GM12878 (cell line): ENCODE results near the gene BSPRY. TPM values are rescaled to one million over a fixed set of nuclear protein-coding genes. Genes with fewer than 3 reads are reported as not detected.

Experiments
- ATF7 ChIP-seq: fragments of 450-650 bp; IDR thresholded peaks from 2 replicates; pipeline ENCODE4 v1.6.1; 2016; ENCODE audit warnings: low read depth, mild to moderate bottlenecking
- BCL11A ChIP-seq: IDR thresholded peaks from 2 replicates; pipeline ENCODE4 v1.6.1; 2011; ENCODE audit warnings: low read depth, low read length
- BMI1 ChIP-seq: fragments of 450-650 bp; IDR thresholded peaks from 2 replicates; pipeline ENCODE4 v1.6.1; 2016; ENCODE audit warnings: mild to moderate bottlenecking, moderate library complexity, borderline replicate concordance
- BRCA1 ChIP-seq: IDR thresholded peaks from 2 replicates; pipeline ENCODE4 v1.6.1; 2011; ENCODE audit warnings: low read depth, low read length, improper control_type of control experiment
- FOS ChIP-seq: IDR thresholded peaks from 3 replicates; pipeline ENCODE4 v1.6.1; 2011; ENCODE audit warnings: borderline replicate concordance; ENCODE audit not compliant: insufficient read length; ENCODE audit errors: extremely low read depth
- HCFC1 ChIP-seq: fragments of 150-350 bp; IDR thresholded peaks from 2 replicates; pipeline ENCODE4 v1.6.1; 2014; ENCODE audit warnings: low read length
- HDGF ChIP-seq: fragments of 450-650 bp; IDR thresholded peaks from 2 replicates; pipeline ENCODE4 v1.6.1; 2016; ENCODE audit warnings: antibody characterized with exemption
- MLLT1 ChIP-seq: fragments of 450-650 bp; IDR thresholded peaks from 2 replicates; pipeline ENCODE4 v1.6.1; 2016; ENCODE audit warnings: mild to moderate bottlenecking
- NR2F1 ChIP-seq: fragments of 450-650 bp; conservative IDR thresholded peaks from 2 replicates; pipeline ENCODE4 v1.6.1; 2017; ENCODE audit warnings: mild to moderate bottlenecking
- NRF1 ChIP-seq: conservative IDR thresholded peaks from 2 replicates; pipeline ENCODE4 v1.6.1; 2011; ENCODE audit warnings: mild to moderate bottlenecking, low read depth, low read length, improper control_type of control experiment
- PAX5 ChIP-seq: IDR thresholded peaks from 2 replicates; pipeline ENCODE4 v1.6.1; 2011; ENCODE audit warnings: low read depth, low read length, borderline replicate concordance
- PML ChIP-seq: IDR thresholded peaks from 2 replicates; pipeline ENCODE4 v1.6.1; 2012; ENCODE audit warnings: low read length, inconsistent platforms
- POLR2A ChIP-seq: IDR thresholded peaks from 2 replicates; pipeline ENCODE4 v1.6.1; 2011; ENCODE audit warnings: low read depth, mild to moderate bottlenecking, low read length
- RAD21 ChIP-seq: IDR thresholded peaks from 2 replicates; pipeline ENCODE4 v1.6.1; 2011; ENCODE audit warnings: mild to moderate bottlenecking, low read depth, low read length, moderate library complexity; ENCODE audit not compliant: insufficient read depth
- RB1 ChIP-seq: fragments of 450-650 bp; formaldehyde crosslinking; IDR thresholded peaks from 2 replicates; pipeline ENCODE4 v1.6.1; 2017; ENCODE audit warnings: mild to moderate bottlenecking, borderline replicate concordance
- STAT3 ChIP-seq: IDR thresholded peaks from 2 replicates; pipeline ENCODE4 v1.6.1; 2011; ENCODE audit warnings: low read depth, low read length, improper control_type of control experiment
- ZBED1 ChIP-seq: IDR thresholded peaks from 2 replicates; pipeline ENCODE4 v1.6.1; 2016; ENCODE audit warnings: borderline replicate concordance
- ZSCAN29 ChIP-seq: fragments of 450-650 bp; IDR thresholded peaks from 2 replicates; pipeline ENCODE4 v1.6.1; 2017; ENCODE audit warnings: mild to moderate bottlenecking, moderate library complexity
- polyA plus RNA-seq, 11 experiments: library from polyadenylated mRNA; depleted of rRNA in 4 of 11; unstranded in 6 of 11; stranded (reverse) in 5 of 11; fragments of >200 nt; fragmentation: Nextera tagmentation in 4 of 11; fragmentation: Illumina TruSeq in 1 of 11; extraction: Ambion mirVana in 4 of 11; extraction: Trizol in 1 of 11; gene quantifications; 1 replicate in 1 of 11; 2 replicates in 10 of 11; pipeline versions ENCODE4 v1.2.1 to v1.2.3, GENCODE V29; 2011 to 2016; ENCODE audit warnings: inconsistent platforms in 2 of 11, missing spikeins in 2 of 11, low read depth in 1 of 11
- total RNA-seq, 4 experiments: library from RNA; depleted of rRNA in 3 of 4; stranded (reverse); fragments of >200 nt in 3 of 4; fragmentation: Illumina TruSeq in 1 of 4; extraction: Trizol in 1 of 4; gene quantifications; 2 replicates each; pipeline versions ENCODE4 v1.2.1 to v1.2.3, GENCODE V29; 2013 to 2021
- TF ChIP-seq, protein P1 (sequence below): fragments of 450-650 bp; formaldehyde crosslinking; IDR thresholded peaks from 2 replicates; pipeline ENCODE4 v1.4.0; 2020; ENCODE audit warnings: mild to moderate bottlenecking, moderate library complexity
- TF ChIP-seq, protein P2 (sequence below): IDR thresholded peaks from 2 replicates; pipeline ENCODE4 v1.6.1; 2012; ENCODE audit warnings: low read depth, low read length, improper control_type of control experiment
- TF ChIP-seq, protein P3 (sequence below): fragments of 450-650 bp; IDR thresholded peaks from 2 replicates; pipeline ENCODE4 v1.6.1; 2018; ENCODE audit warnings: borderline replicate concordance, mild to moderate bottlenecking; ENCODE audit not compliant: partially characterized antibody
- TF ChIP-seq, protein P4 (sequence below): IDR thresholded peaks from 2 replicates; pipeline ENCODE4 v1.6.1; 2011; ENCODE audit warnings: borderline replicate concordance, low read depth, mild to moderate bottlenecking, moderate library complexity, mixed read lengths, low read length; ENCODE audit not compliant: insufficient read depth; ENCODE audit errors: extremely low read length

The BSPRY gene
- total and polyA plus RNA-seq, 10 of the 15 experiments (the other 5 are each of a cell fraction or from before 2014, with no cell fraction given), result 0.45 to 6.3 (median 4.1) TPM

DNA sequence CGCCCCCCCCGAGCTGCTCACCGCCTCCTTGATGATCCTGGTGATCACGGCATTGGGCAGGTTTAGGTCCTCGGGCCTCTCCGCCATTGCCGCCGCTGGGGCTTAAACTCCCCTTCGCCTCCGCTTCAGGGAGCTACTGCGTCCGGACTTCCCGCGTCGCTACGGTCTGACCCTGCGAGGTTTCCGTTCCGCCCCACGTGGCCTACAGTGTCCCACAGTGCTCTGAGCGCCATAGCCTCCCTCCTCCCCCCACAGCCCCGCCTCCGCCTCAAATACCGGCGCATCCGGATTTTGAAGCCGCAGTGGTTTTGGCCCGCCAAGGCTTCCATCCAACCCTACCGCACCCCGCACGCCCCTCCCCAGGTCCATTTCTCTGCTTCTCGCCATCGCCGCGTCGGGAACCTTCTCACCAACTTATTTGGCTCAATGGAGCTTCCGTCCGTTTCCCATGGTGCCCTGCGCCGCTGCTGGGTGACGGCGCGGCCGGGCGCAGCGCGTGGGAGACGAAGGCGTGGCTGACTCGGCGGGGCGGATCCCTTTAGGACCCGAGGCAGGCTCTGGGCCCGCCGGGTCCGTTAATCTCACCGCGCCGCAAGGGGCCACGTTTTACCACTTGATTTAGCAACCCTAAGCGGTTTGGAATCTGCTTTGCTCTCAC is 61.0 kb downstream of the BSPRY start, which contains the start of the genes C9orf43 and POLE3 (continued):
- TF ChIP-seq HDGF (peak; percentile 73; the same call in 1 of the 2 replicates), HCFC1 (peak; percentile 75), STAT3 (no peak), BCL11A (no peak), POLR2A (peak; percentile 90), NR2F1 (no peak), PML (peak; percentile 94; the same call in 1 of the 2 replicates), ZSCAN29 (peak; percentile 50; the same call in 1 of the 2 replicates), PAX5 (peak; percentile 51; the same call in 1 of the 2 replicates), FOS (no peak), BMI1 (peak; percentile 65; the same call in 1 of the 2 replicates), MLLT1 (0 out of 2 replicates have a peak, but pooled peaks have one; percentile 78), ZBED1 (0 out of 2 replicates have a peak, but pooled peaks have one; percentile 8), NRF1 (peak; percentile 31; the same call in 1 of the 2 replicates), ATF7 (peak; percentile 66), BRCA1 (no peak), RB1 (peak; percentile 71; the same call in 1 of the 2 replicates), RAD21 (no peak)
- TF ChIP-seq, protein P1, sequence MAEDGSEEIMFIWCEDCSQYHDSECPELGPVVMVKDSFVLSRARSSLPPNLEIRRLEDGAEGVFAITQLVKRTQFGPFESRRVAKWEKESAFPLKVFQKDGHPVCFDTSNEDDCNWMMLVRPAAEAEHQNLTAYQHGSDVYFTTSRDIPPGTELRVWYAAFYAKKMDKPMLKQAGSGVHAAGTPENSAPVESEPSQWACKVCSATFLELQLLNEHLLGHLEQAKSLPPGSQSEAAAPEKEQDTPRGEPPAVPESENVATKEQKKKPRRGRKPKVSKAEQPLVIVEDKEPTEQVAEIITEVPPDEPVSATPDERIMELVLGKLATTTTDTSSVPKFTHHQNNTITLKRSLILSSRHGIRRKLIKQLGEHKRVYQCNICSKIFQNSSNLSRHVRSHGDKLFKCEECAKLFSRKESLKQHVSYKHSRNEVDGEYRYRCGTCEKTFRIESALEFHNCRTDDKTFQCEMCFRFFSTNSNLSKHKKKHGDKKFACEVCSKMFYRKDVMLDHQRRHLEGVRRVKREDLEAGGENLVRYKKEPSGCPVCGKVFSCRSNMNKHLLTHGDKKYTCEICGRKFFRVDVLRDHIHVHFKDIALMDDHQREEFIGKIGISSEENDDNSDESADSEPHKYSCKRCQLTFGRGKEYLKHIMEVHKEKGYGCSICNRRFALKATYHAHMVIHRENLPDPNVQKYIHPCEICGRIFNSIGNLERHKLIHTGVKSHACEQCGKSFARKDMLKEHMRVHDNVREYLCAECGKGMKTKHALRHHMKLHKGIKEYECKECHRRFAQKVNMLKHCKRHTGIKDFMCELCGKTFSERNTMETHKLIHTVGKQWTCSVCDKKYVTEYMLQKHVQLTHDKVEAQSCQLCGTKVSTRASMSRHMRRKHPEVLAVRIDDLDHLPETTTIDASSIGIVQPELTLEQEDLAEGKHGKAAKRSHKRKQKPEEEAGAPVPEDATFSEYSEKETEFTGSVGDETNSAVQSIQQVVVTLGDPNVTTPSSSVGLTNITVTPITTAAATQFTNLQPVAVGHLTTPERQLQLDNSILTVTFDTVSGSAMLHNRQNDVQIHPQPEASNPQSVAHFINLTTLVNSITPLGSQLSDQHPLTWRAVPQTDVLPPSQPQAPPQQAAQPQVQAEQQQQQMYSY (CRISPR knock-in tag), result no peak
- TF ChIP-seq, protein P2, sequence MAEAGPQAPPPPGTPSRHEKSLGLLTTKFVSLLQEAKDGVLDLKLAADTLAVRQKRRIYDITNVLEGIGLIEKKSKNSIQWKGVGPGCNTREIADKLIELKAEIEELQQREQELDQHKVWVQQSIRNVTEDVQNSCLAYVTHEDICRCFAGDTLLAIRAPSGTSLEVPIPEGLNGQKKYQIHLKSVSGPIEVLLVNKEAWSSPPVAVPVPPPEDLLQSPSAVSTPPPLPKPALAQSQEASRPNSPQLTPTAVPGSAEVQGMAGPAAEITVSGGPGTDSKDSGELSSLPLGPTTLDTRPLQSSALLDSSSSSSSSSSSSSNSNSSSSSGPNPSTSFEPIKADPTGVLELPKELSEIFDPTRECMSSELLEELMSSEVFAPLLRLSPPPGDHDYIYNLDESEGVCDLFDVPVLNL, result peak; percentile 91
- TF ChIP-seq, protein P3, sequence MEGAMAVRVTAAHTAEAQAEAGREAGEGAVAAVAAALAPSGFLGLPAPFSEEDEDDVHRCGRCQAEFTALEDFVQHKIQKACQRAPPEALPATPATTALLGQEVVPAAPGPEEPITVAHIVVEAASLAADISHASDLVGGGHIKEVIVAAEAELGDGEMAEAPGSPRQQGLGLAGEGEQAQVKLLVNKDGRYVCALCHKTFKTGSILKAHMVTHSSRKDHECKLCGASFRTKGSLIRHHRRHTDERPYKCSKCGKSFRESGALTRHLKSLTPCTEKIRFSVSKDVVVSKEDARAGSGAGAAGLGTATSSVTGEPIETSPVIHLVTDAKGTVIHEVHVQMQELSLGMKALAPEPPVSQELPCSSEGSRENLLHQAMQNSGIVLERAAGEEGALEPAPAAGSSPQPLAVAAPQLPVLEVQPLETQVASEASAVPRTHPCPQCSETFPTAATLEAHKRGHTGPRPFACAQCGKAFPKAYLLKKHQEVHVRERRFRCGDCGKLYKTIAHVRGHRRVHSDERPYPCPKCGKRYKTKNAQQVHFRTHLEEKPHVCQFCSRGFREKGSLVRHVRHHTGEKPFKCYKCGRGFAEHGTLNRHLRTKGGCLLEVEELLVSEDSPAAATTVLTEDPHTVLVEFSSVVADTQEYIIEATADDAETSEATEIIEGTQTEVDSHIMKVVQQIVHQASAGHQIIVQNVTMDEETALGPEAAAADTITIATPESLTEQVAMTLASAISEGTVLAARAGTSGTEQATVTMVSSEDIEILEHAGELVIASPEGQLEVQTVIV, result peak; percentile 61
- TF ChIP-seq, protein P4, sequence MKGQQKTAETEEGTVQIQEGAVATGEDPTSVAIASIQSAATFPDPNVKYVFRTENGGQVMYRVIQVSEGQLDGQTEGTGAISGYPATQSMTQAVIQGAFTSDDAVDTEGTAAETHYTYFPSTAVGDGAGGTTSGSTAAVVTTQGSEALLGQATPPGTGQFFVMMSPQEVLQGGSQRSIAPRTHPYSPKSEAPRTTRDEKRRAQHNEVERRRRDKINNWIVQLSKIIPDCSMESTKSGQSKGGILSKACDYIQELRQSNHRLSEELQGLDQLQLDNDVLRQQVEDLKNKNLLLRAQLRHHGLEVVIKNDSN, result peak; percentile 92
